Astrocyte of the cerebellum (primary cell): ENCODE data around the gene PRKCA.

Experiments used
- DNase-seq: peaks from one replicate; pipeline ENCODE4 v3.0.0-alpha.2; 2011; ENCODE audit warnings: low read depth
- H3K4me3 ChIP-seq: 2 replicates; pipeline ENCODE4 v1.5.1; 2011; ENCODE audit warnings: mild to moderate bottlenecking, low read depth, low read length, moderate library complexity
- in situ Hi-C: cut with HindIII; loops from 2 replicates; pipeline ENCODE4 v1.10.0; 2017; ENCODE audit warnings: low sequenced_read_pairs
- TF ChIP-seq, protein P1 (sequence below): IDR thresholded peaks from 2 replicates; pipeline ENCODE4 v1.5.1; 2012; ENCODE audit warnings: low read length, low read depth, moderate library complexity, mild to moderate bottlenecking; ENCODE audit errors: missing control alignments

PRKCA gene

DNA sequence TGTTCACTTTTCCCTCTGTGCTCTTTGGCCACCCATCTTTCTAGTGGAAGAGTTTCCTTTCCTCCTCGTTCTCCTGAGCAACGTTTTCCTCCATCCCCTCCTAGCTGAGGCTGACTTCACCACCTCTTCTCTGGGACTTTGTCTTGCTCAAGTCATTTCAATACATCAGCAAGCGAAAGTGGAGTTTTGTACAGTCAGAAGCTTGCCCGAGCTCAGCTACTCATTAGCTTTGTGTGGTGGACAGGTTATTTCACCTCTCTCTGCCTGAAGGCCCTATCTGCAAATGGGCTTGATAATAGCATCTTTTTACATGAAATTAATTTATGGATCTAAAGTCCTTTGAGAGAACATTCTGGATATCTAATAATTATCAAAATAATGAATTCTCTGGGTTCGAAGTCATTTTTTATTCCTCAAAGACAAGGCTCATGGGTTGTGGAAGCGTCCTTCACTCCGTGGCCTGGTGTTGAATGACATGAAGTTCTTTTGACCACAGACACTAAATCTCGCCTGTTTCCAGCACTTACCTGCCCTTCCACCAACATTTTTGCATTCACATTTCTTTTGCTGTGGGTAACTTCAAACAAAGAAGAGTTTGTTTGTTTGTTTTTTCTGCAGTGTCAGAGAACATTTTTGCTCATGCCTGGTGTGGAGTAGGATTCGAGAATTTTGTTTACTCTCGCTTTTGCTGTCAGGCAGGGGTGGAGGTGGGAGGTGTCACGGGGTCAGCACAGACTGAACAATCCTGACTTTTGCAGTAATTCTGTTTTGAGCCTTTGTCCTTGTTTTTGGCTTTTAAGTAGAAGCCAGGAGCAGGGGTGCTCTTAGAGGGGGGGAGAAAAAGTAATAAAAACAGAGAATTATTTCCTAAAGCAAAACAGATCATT is 377.5 kb downstream of the PRKCA start:
- in situ Hi-C loops: no loop called here
- TF ChIP-seq, protein P1, sequence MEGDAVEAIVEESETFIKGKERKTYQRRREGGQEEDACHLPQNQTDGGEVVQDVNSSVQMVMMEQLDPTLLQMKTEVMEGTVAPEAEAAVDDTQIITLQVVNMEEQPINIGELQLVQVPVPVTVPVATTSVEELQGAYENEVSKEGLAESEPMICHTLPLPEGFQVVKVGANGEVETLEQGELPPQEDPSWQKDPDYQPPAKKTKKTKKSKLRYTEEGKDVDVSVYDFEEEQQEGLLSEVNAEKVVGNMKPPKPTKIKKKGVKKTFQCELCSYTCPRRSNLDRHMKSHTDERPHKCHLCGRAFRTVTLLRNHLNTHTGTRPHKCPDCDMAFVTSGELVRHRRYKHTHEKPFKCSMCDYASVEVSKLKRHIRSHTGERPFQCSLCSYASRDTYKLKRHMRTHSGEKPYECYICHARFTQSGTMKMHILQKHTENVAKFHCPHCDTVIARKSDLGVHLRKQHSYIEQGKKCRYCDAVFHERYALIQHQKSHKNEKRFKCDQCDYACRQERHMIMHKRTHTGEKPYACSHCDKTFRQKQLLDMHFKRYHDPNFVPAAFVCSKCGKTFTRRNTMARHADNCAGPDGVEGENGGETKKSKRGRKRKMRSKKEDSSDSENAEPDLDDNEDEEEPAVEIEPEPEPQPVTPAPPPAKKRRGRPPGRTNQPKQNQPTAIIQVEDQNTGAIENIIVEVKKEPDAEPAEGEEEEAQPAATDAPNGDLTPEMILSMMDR: no peak
- DNase-seq: no peak
- H3K4me3 ChIP-seq: no peak overlapping the region

DNA sequence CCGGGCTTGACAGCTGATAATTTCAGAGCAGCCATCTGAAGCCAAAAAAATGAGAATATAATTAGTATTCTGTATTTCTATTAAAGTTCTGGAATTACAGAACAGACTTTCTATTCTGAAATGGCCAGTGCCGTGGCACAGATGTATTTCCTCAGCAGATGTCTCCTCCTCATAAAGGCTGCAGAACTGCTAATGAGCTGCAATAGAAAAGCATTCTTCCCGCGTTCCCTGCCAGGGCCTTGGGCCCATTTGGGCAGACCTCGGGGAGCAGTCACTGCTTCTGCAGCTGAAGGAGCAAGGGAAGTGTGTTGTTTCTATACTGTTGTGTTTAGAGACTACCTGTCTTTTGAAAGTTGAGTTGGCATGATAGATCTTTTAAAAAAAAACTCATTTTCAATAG is 379.9 kb downstream of the PRKCA start:
- in situ Hi-C loops: no loop called here
- DNase-seq: no peak
- TF ChIP-seq, protein P1: no peak
- no peak overlapping the region for H3K4me3 ChIP-seq

DNA sequence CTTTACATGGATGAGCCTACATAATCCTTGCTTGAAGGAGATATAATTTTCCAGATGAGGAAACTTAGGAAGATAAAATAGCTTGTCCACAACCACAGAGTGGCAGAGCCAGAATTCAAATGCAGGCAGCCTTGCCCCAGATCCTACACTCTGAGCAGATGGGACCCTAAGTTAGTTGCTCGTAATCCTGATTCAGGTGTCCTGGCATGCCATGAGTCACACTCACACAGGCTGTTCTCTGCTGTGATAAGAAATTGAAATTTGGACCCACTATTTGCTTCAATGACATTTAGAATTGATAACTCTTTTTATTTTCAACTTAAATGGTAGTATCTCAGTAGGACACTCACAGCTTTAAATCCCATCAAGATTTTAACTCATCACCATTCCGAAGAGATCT is 381.8 kb downstream of the PRKCA start:
- no peak overlapping the region for H3K4me3 ChIP-seq
- no peak for DNase-seq
- TF ChIP-seq, protein P1: no peak
- in situ Hi-C loops: no loop called here

DNA sequence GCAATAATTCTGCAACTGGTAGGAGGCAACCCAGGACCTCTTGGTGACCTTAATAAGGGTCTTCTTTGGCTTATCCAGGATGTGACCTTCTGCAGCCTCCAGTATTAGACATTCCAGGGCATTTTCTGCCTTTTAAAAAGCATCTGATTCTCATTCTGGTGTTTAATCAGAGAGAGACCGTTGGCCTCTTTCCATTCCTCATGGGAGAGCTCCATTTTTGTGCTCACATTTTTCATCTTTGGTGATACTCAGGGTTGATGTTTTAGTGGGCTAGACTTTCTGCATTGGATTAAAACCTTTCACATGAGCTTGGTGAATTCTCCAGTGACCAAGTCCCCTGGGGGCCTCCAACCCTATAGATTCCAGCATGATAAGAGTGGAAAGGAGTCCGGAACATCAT is 382.3 kb downstream of the PRKCA start:
- TF ChIP-seq, protein P1: no peak
- H3K4me3 ChIP-seq: no peak overlapping the region
- in situ Hi-C loops: no loop called here
- DNase-seq: no peak

DNA sequence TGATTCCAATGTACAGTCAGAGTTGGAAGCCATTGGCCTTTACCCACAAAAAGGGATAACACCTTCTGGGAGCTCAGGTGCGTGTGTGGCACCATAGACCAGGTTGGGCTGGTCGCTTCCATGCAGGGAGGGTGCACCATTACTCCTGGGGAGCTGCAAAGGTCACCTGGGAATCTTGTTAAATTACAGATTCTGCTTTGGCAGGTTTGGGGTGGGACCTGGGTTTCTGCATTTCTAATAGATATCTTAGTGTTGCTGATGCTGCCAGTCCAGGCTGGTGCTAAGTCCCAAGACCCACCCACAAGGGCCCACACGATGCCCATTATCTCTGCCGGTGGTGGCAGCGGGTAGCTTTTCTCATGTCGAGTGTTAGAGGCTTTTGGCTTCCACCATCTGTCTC is 384.2 kb downstream of the PRKCA start:
- TF ChIP-seq, protein P1: no peak
- in situ Hi-C loops: no loop called here
- no peak for DNase-seq
- no peak overlapping the region for H3K4me3 ChIP-seq

DNA sequence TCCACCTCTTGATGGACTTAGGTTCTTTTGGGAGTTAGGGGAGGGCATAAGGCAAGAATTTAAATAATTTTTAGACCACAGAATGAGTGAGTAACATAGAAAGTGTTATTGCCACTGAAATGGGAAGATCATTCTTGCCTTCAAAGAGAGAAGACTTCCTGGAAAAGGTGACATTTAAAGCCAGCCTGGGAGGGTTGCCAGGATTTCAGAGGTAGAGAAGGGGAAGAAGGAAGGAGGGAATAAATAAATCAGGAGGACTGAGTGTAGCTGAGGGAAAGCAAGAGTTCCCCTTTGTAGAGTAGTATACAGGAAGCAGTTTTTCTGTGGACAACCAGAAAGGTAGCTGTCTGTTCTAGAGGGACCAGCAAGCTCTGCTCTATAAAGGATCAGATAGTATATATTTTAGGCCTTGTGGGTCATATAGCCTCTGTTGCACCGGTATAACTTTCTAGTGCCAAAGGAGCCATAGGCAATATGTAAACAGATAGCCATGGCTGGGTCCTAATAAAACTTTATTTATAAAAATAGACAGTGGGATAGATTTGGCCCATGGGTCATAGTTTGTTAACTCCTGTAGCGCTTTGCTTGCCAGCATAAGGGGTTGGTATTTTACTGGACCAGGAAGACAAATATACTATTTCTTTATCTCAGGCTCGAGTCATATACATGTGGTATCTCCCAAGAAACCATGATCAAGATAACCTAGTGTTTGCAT is 385.3 kb downstream of the PRKCA start:
- H3K4me3 ChIP-seq: no peak overlapping the region
- DNase-seq: no peak
- TF ChIP-seq, protein P1: no peak
- in situ Hi-C loops: no loop called here
